Measurements from ENCODE around the gene PITRM1.

- TF ChIP-seq CTCF (IDR thresholded peaks at IDR 0.05; ENCODE audit: insufficient read depth, low read depth, low read length): no peak
- no peak for TF ChIP-seq EZH2 (IDR thresholded peaks at IDR 0.05; ENCODE audit: insufficient read depth, low read length)
Observed at GRCh38 chr10:3165196-3165595, 7.4 kb downstream of the PITRM1 start.

Measured in astrocyte (in vitro differentiated cells and primary cell).